OCI-LY7 (cell line): ENCODE data around the gene WWOX. TPM values are rescaled to one million over a fixed set of nuclear protein-coding genes. Genes with fewer than 3 reads are reported as not detected.

Experiments
- BruUV-seq: library from RNA; stranded (reverse); fragments of 400-500 nt; replicated peaks from 2 replicates; lab custom pipeline; 2021; lab: Mats Ljungman, UMichigan
- CTCF ChIA-PET: fragments of 300-600 bp; sonication (Branson Sonifier 250); formaldehyde crosslinking; loops from one replicate; lab custom pipeline; 2022; ENCODE audit warnings: antibody characterized with exemption; ENCODE audit not compliant: unreplicated experiment; lab: Charles Lee
- POLR2A ChIA-PET: fragments of 300-600 bp; sonication (Branson Sonifier 250); formaldehyde crosslinking; loops from one replicate; lab custom pipeline; 2022; ENCODE audit warnings: antibody characterized with exemption; lab: Charles Lee
- DNase-seq: peaks from one replicate; pipeline ENCODE4 v3.0.0-alpha.2; 2015; ENCODE audit warnings: low spot score
- H2AFZ ChIP-seq: fragments of 200-600 bp; sonication (generic), shearing (Covaris generic); 2 replicates; pipeline ENCODE4 v1.6.1; 2014; ENCODE audit warnings: mild to moderate bottlenecking, antibody characterized with exemption, low read length, moderate library complexity
- H3K27ac ChIP-seq: fragments of 200-600 bp; sonication (generic); 2 replicates; pipeline ENCODE4 v1.5.1; 2014; ENCODE audit warnings: mixed run types, low read depth, mild to moderate bottlenecking, moderate library complexity, low read length, inconsistent platforms; ENCODE audit not compliant: poor library complexity, severe bottlenecking
- H3K36me3 ChIP-seq: fragments of 200-600 bp; sonication (generic); 2 replicates; pipeline ENCODE4 v1.6.1; 2014; ENCODE audit warnings: mild to moderate bottlenecking, antibody characterized with exemption, low read length, moderate library complexity, mixed read lengths; ENCODE audit not compliant: insufficient read depth
- H3K4me1 ChIP-seq: fragments of 200-600 bp; sonication (generic); 2 replicates; pipeline ENCODE4 v1.5.1; 2014; ENCODE audit warnings: mild to moderate bottlenecking, low read length; ENCODE audit not compliant: insufficient read depth, poor library complexity, severe bottlenecking
- H3K4me2 ChIP-seq: fragments of 200-600 bp; sonication (generic); 2 replicates; pipeline ENCODE4 v1.6.1; 2014; ENCODE audit warnings: mild to moderate bottlenecking, low read length
- H3K4me3 ChIP-seq: fragments of 200-600 bp; sonication (generic); 2 replicates; pipeline ENCODE4 v1.5.1; 2014; ENCODE audit warnings: mild to moderate bottlenecking, low read depth, low read length; ENCODE audit not compliant: poor library complexity, severe bottlenecking
- H3K79me2 ChIP-seq: fragments of 200-600 bp; sonication (generic); 2 replicates; pipeline ENCODE4 v1.6.1; 2016; ENCODE audit warnings: low read depth, mild to moderate bottlenecking, low read length, moderate library complexity, mixed read lengths; ENCODE audit not compliant: insufficient read depth
- H3K9me2 ChIP-seq: fragments of 200-600 bp; sonication (generic); 2 replicates; pipeline ENCODE4 v1.6.1; 2016; ENCODE audit warnings: mild to moderate bottlenecking, low read length, mixed read lengths; ENCODE audit not compliant: insufficient read depth
- H3K9me3 ChIP-seq: fragments of 200-600 bp; sonication (generic); 2 replicates; pipeline ENCODE4 v1.6.1; 2014; ENCODE audit warnings: mild to moderate bottlenecking, mixed run types, low read length, mixed read lengths
- H4K20me1 ChIP-seq: fragments of 200-600 bp; sonication (generic); 2 replicates; pipeline ENCODE4 v1.6.1; 2014; ENCODE audit warnings: mild to moderate bottlenecking, antibody characterized with exemption, low read length, moderate library complexity, mixed read lengths; ENCODE audit not compliant: insufficient read depth
- CTCF ChIP-seq: fragments of 200-600 bp; sonication (generic); conservative IDR thresholded peaks from 2 replicates; pipeline ENCODE4 v1.5.1; 2014; ENCODE audit warnings: mild to moderate bottlenecking, antibody characterized with exemption, low read length, moderate library complexity, mixed read lengths
- EZH2phosphoT487 ChIP-seq: fragments of 200-600 bp; sonication (generic); IDR thresholded peaks from 2 replicates; pipeline ENCODE4 v1.6.1; 2018; ENCODE audit warnings: low read depth, borderline replicate concordance, mild to moderate bottlenecking, mixed run types, antibody characterized with exemption, low read length, moderate library complexity, mixed read lengths
- intact Hi-C: fragments of 100-400 bp; cut with micrococcal nuclease; formaldehyde crosslinking; loops from one replicate; pipeline ENCODE4 v1.10.0; 2022; ENCODE audit not compliant: unreplicated experiment
- total RNA-seq, 2 experiments: library from RNA; depleted of rRNA in 1 of 2; stranded (reverse); fragments of >200 nt in 1 of 2; shearing (Covaris generic) in 1 of 2; gene quantifications; 2 replicates each; pipeline ENCODE4 v1.2.3, GENCODE V29; 2014 to 2022

The WWOX gene
- total RNA-seq, 2 experiments from 2014 or later = 40.2 to 47.6 TPM

- CTCF ChIA-PET = no interaction called here
Observed at GRCh38 chr16:78485188-78485916, 385.9 kb downstream of the WWOX start.

GRCh38 chr16:78485917-78486257 lies 386.4 kb downstream of the WWOX start:
- no peak overlapping the region for H3K4me2 ChIP-seq
- H3K79me2 ChIP-seq = no peaks in the 10 kb centered on the region
- no peaks in the 10 kb centered on the region for H3K9me3 ChIP-seq
- H3K36me3 ChIP-seq = no peaks in the 10 kb centered on the region
- ChIA-PET CTCF (no interaction called here), POLR2A (no interaction called here)
- H3K4me3 ChIP-seq = no peak overlapping the region
- no peak for TF ChIP-seq CTCF
- TF ChIP-seq EZH2phosphoT487 = no peak
- BruUV-seq = no TSS peak
- no peak for DNase-seq
- H4K20me1 ChIP-seq = no peaks in the 10 kb centered on the region
- no peak overlapping the region for H2AFZ ChIP-seq
- H3K9me2 ChIP-seq = no peaks in the 10 kb centered on the region
- no peak overlapping the region for H3K27ac ChIP-seq
- intact Hi-C loops = no loop called here
- no peaks in the 10 kb centered on the region for H3K4me1 ChIP-seq

More at GRCh38 chr16:78485188-78485916, 385.9 kb downstream of the WWOX start:
- DNase-seq = no peak
- H3K4me3 ChIP-seq = no peak overlapping the region
- no peaks in the 10 kb centered on the region for H4K20me1 ChIP-seq
- H3K27ac ChIP-seq = no peak overlapping the region
- H3K9me2 ChIP-seq = no peaks in the 10 kb centered on the region
- no peaks in the 10 kb centered on the region for H3K79me2 ChIP-seq
- no peak for TF ChIP-seq EZH2phosphoT487
- no peak for TF ChIP-seq CTCF
- BruUV-seq = no TSS peak
- no peaks in the 10 kb centered on the region for H3K36me3 ChIP-seq
- no peak overlapping the region for H3K4me2 ChIP-seq
- H2AFZ ChIP-seq = no peak overlapping the region
- POLR2A ChIA-PET = no interaction called here
- intact Hi-C loops = no loop called here
- H3K4me1 ChIP-seq = no peaks in the 10 kb centered on the region
- H3K9me3 ChIP-seq = no peaks in the 10 kb centered on the region

- H3K4me2 ChIP-seq = no peak overlapping the region
- no peaks in the 10 kb centered on the region for H3K4me1 ChIP-seq
- DNase-seq = no peak
- no peaks in the 10 kb centered on the region for H4K20me1 ChIP-seq
- intact Hi-C loops = no loop called here
- H3K4me3 ChIP-seq = no peak overlapping the region
- CTCF ChIA-PET = no interaction called here
- H2AFZ ChIP-seq = no peak overlapping the region
- H3K9me2 ChIP-seq = no peaks in the 10 kb centered on the region
- no peaks in the 10 kb centered on the region for H3K79me2 ChIP-seq
- no peaks in the 10 kb centered on the region for H3K9me3 ChIP-seq
- no TSS peak for BruUV-seq
- no peak overlapping the region for H3K27ac ChIP-seq
- POLR2A ChIA-PET = interaction anchor here (0.6 kb wide), 1 partner anchor 423 kb away, joined by 3 read pairs; no protein-coding TSS in a partner anchor
- no peaks in the 10 kb centered on the region for H3K36me3 ChIP-seq
- TF ChIP-seq CTCF (no peak), EZH2phosphoT487 (no peak)
Observed at GRCh38 chr16:78487471-78487870, 388.0 kb downstream of the WWOX start.
